Hepatocyte (in vitro differentiated cells): ENCODE data around the gene P3H3. TPM values are rescaled to one million over a fixed set of nuclear protein-coding genes. Genes with fewer than 3 reads are reported as not detected.

Source experiments
- DNase-seq: peaks from one replicate; pipeline ENCODE4 v3.0.0-alpha.2; 2016; ENCODE audit warnings: low spot score
- H2AFZ ChIP-seq: fragments of 200-600 bp; sonication (generic); 2 replicates; pipeline ENCODE4 v1.6.0; 2016; ENCODE audit warnings: antibody characterized with exemption, mild to moderate bottlenecking
- H3K27ac ChIP-seq: fragments of 200-600 bp; sonication (generic); 2 replicates; pipeline ENCODE4 v1.5.1; 2016; ENCODE audit warnings: mild to moderate bottlenecking
- H3K27me3 ChIP-seq: fragments of 200-600 bp; sonication (generic); 2 replicates; pipeline ENCODE4 v1.6.1; 2016
- H3K36me3 ChIP-seq: fragments of 200-600 bp; sonication (generic); replicated peaks from 2 replicates; pipeline ENCODE4 v1.5.1; 2016; ENCODE audit warnings: low read depth; ENCODE audit not compliant: insufficient read depth
- H3K4me1 ChIP-seq: fragments of 200-600 bp; sonication (generic); 2 replicates; pipeline ENCODE4 v1.5.1; 2016; ENCODE audit warnings: mild to moderate bottlenecking, moderate library complexity; ENCODE audit not compliant: insufficient read depth
- H3K4me2 ChIP-seq: fragments of 200-600 bp; sonication (generic); 2 replicates; pipeline ENCODE4 v1.6.0; 2016
- H3K4me3 ChIP-seq: fragments of 200-600 bp; sonication (generic); 2 replicates; pipeline ENCODE4 v1.5.1; 2016; ENCODE audit warnings: mild to moderate bottlenecking
- H3K79me2 ChIP-seq: fragments of 200-600 bp; sonication (generic); 2 replicates; pipeline ENCODE4 v1.6.0; 2017; ENCODE audit warnings: mild to moderate bottlenecking
- H3K9me2 ChIP-seq: fragments of 200-600 bp; sonication (generic); replicated peaks from 2 replicates; pipeline ENCODE4 v1.6.0; 2017; ENCODE audit warnings: mild to moderate bottlenecking; ENCODE audit not compliant: insufficient read depth
- H3K9me3 ChIP-seq: fragments of 200-600 bp; sonication (generic); 2 replicates; pipeline ENCODE4 v1.5.1; 2016; ENCODE audit warnings: low read depth, mild to moderate bottlenecking
- H4K20me1 ChIP-seq: fragments of 200-600 bp; sonication (generic); 2 replicates; pipeline ENCODE4 v1.6.0; 2016; ENCODE audit warnings: mild to moderate bottlenecking; ENCODE audit not compliant: insufficient read depth, poor library complexity, severe bottlenecking
- CTCF ChIP-seq: fragments of 200-600 bp; sonication (generic); IDR thresholded peaks from 2 replicates; pipeline ENCODE4 v1.5.1; 2016; ENCODE audit warnings: antibody characterized with exemption, mild to moderate bottlenecking; ENCODE audit not compliant: poor library complexity
- EZH2phosphoT487 ChIP-seq: fragments of 200-600 bp; sonication (generic); IDR thresholded peaks from one replicate; pipeline ENCODE4 v1.6.1; 2018; ENCODE audit warnings: antibody characterized with exemption, mild to moderate bottlenecking, low read depth, moderate library complexity; ENCODE audit not compliant: unreplicated experiment, severe bottlenecking
- WGBS: methylation state at CpG from one replicate; pipeline ENCODE4 v1.1.6; 2016; ENCODE audit warnings: low lambda C conversion rate; ENCODE audit errors: missing lambda C conversion rate; 5-methylcytosine and 5-hydroxymethylcytosine counted together
- polyA plus RNA-seq: library from polyadenylated mRNA; unstranded; fragments of >200 nt; fragmentation: Nextera tagmentation; extraction: Ambion mirVana; gene quantifications from 2 replicates; pipeline ENCODE4 v1.2.1, GENCODE V29; 2016
- total RNA-seq: library from RNA; depleted of rRNA; stranded (reverse); fragments of >200 nt; gene quantifications from 2 replicates; pipeline ENCODE4 v1.2.3, GENCODE V29; 2014

P3H3 gene, protein sequence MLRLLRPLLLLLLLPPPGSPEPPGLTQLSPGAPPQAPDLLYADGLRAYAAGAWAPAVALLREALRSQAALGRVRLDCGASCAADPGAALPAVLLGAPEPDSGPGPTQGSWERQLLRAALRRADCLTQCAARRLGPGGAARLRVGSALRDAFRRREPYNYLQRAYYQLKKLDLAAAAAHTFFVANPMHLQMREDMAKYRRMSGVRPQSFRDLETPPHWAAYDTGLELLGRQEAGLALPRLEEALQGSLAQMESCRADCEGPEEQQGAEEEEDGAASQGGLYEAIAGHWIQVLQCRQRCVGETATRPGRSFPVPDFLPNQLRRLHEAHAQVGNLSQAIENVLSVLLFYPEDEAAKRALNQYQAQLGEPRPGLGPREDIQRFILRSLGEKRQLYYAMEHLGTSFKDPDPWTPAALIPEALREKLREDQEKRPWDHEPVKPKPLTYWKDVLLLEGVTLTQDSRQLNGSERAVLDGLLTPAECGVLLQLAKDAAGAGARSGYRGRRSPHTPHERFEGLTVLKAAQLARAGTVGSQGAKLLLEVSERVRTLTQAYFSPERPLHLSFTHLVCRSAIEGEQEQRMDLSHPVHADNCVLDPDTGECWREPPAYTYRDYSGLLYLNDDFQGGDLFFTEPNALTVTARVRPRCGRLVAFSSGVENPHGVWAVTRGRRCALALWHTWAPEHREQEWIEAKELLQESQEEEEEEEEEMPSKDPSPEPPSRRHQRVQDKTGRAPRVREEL
- 19.6 and 38.1 TPM in 2 replicates for total RNA-seq
- polyA plus RNA-seq, result 38.6 and 47.3 TPM in 2 replicates

GRCh38 chr12:6827982-6828780 is at the start of gene P3H3:
Gene P3H3 (plus strand): TSS chr12:6828407. CDS start chr12:6828441, 34 bp downstream.
- WGBS, result under 1% methylated on average over 40 of the region's 60 CpGs
- H3K4me1 ChIP-seq, result peaks cover 3% of the 10 kb centered on the region
- H3K36me3 ChIP-seq, result no peaks in the 10 kb centered on the region
- peak within 1 kb of the TSS; percentile 100 for H3K4me3 ChIP-seq
- peak; percentile 9 for TF ChIP-seq CTCF
- TF ChIP-seq EZH2phosphoT487, result no peak
- H3K27ac ChIP-seq, result peak within 1 kb of the TSS; percentile 96
- no peaks in the 10 kb centered on the region for H3K9me2 ChIP-seq
- no peaks in the 10 kb centered on the region for H4K20me1 ChIP-seq
- peaks cover 6% of the 10 kb centered on the region for H3K79me2 ChIP-seq
- peak within 1 kb of the TSS; percentile 79 for H3K4me2 ChIP-seq
- no peaks in the 10 kb centered on the region for H3K9me3 ChIP-seq
- H3K27me3 ChIP-seq, result no peaks in the 10 kb centered on the region
- peak; percentile 60 for DNase-seq
- peak within 1 kb of the TSS; percentile 93 for H2AFZ ChIP-seq

DNA sequence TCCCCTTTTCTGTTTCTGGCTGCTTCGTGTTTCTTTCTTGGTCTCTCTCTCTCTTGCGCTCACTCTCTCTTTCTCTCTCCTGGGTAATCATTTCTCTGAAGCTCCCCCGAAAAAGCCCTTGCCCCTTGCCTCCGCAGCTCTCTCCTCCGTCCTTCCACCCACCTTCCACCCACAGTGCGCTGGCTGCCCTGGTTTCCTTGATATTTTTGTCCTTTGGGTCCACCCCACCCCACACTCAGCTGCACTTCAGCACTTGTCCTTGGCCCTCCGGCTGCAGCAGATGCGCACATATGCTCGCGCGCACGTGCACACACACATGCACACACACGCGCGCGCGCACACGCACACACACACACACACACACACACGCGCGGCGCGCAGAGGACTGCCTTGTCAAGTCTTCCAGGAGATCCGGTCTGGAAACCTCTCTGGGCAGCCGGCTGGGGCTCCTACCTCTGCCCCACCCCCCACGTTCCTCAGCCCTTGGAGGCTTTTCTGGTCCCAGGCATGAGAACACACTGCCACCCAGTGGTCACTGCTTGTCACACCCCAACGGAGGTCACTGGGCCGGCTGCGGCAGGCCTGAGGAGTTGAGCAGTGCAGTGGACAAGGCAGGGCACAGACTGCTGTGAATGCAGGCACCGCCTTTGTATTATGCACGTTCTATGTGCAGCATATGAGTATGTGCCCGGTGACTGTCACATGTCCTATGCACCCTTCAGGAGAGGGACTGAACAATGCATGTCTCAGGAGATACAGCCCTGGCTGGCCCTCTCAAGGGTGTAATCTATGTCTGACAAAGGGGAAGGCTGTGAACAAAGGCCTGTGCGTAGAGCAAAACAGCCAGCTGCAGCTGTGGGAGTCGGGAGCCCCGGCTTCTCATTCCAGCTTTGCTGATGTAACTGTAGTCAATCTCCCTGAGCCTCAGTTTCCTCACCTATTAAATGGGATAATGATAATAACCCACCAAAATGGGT is 49.3 kb upstream of the P3H3 start:
- H3K27ac ChIP-seq, result peak overlapping the region; percentile 47
- peak; percentile 98 for DNase-seq
- TF ChIP-seq EZH2phosphoT487 (no peak), CTCF (peak; percentile 97)

DNA sequence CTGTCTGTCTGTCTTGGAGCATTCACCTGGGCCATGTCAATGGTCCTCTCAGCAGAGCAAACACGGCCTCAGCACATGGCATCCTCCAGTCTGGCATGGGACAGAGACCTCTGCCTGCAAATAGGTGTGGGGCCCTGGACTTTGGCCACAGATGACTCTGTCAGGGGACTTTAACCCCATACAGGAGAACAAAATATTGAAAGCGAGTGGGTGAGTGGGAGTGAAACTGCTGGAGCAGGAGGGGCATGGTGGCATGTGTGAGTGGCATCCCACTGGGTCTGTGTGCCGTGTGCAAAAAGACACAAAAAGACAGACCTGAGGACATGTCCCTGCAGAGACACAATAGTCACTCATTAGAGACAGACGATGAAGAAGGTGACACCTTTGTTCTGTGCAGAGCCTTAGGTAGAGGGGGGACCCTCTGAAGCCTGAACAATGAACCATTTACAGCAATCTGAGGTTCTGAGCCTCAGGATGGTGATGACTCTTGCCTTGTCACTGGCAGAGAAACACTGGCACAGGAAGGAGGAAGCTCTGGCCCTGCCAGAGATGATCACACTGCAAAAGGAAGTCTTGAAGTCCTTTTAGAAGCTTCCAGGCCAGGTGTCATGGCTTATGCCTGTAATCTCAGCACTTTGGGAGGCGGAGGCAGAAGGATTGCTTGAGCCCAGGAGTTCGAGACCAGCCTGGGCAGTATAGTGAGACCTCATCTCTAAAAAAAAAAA is 48.3 kb upstream of the P3H3 start:
- peak; percentile 33 for DNase-seq
- no peak overlapping the region for H2AFZ ChIP-seq
- 80% methylated on average over 6 of the region's 6 CpGs for whole genome bisulfite sequencing
- H3K9me3 ChIP-seq, result no peaks in the 10 kb centered on the region
- no peak overlapping the region for H3K4me3 ChIP-seq
- H3K27ac ChIP-seq, result peak overlapping the region; percentile 39
- H3K9me2 ChIP-seq, result no peaks in the 10 kb centered on the region
- no peaks in the 10 kb centered on the region for H3K79me2 ChIP-seq
- H3K27me3 ChIP-seq, result no peaks in the 10 kb centered on the region
- H3K4me2 ChIP-seq, result peak overlapping the region; percentile 89
- peaks cover 32% of the 10 kb centered on the region for H3K4me1 ChIP-seq
- no peaks in the 10 kb centered on the region for H3K36me3 ChIP-seq
- H4K20me1 ChIP-seq, result no peaks in the 10 kb centered on the region
- TF ChIP-seq CTCF, result no peak

More for the DNA sequence above, 49.3 kb upstream of the P3H3 start:
- H3K36me3 ChIP-seq, result no peaks in the 10 kb centered on the region
- H3K9me2 ChIP-seq, result no peaks in the 10 kb centered on the region
- H3K4me3 ChIP-seq, result peak overlapping the region; percentile 14
- no peaks in the 10 kb centered on the region for H4K20me1 ChIP-seq
- H3K79me2 ChIP-seq, result no peaks in the 10 kb centered on the region
- 8% methylated on average over 34 of the region's 35 CpGs for WGBS
- peak overlapping the region; percentile 89 for H3K4me2 ChIP-seq
- H3K4me1 ChIP-seq, result peaks cover 33% of the 10 kb centered on the region
- no peaks in the 10 kb centered on the region for H3K9me3 ChIP-seq
- H3K27me3 ChIP-seq, result no peaks in the 10 kb centered on the region
- peak overlapping the region; percentile 40 for H2AFZ ChIP-seq
